Uterus (tissue), 4 donors: ENCODE measurements around the gene CDR2L. TPM values are rescaled to one million over a fixed set of nuclear protein-coding genes. Genes with fewer than 3 reads are reported as not detected.

Experiments used
- DNase-seq, 2 donors: peaks; one replicate each; pipeline ENCODE4 v3.0.0-alpha.2; 2019 to 2020
- H3K27ac ChIP-seq, 2 donors: fragments of 200-600 bp; sonication (generic); 1 replicate in 1 of 2; 2 replicates in 1 of 2; pipeline ENCODE4 v1.5.1; 2016 to 2018
- H3K27me3 ChIP-seq, 2 donors: fragments of 200-600 bp; sonication (generic); one replicate each; pipeline ENCODE4 v1.5.1; 2018 to 2019; ENCODE audit warnings: control low read depth in 1 of 2
- H3K36me3 ChIP-seq, 2 donors: fragments of 200-600 bp; sonication (generic); one replicate each; pipeline ENCODE4 v1.5.1; 2019; ENCODE audit warnings: control low read depth in 1 of 2
- H3K4me1 ChIP-seq, 2 donors: fragments of 200-600 bp; sonication (generic); one replicate each; pipeline ENCODE4 v1.5.1; 2018 to 2019; ENCODE audit warnings: control low read depth in 1 of 2
- H3K4me3 ChIP-seq, 2 donors: fragments of 200-600 bp; sonication (generic); 1 replicate in 1 of 2; 2 replicates in 1 of 2; pipeline ENCODE4 v1.5.1; 2018 to 2019; ENCODE audit warnings: mild to moderate bottlenecking in 1 of 2
- H3K9me3 ChIP-seq, 2 donors: fragments of 200-600 bp; sonication (generic); one replicate each; pipeline ENCODE4 v1.5.1; 2019; ENCODE audit warnings: control low read depth in 1 of 2
- POLR2A ChIP-seq, 2 donors: fragments of 450-650 bp; IDR thresholded peaks; one replicate each; pipeline ENCODE4 v1.6.1; 2016; ENCODE audit warnings: antibody characterized with exemption in 2 of 2, mild to moderate bottlenecking in 1 of 2, moderate library complexity in 1 of 2
- intact Hi-C: fragments of 100-400 bp; cut with DNase I; formaldehyde crosslinking; loops from one replicate; pipeline ENCODE4 v1.15.1; 2023; ENCODE audit warnings: low total_unique reads
- total RNA-seq, 4 donors: library from RNA; depleted of rRNA in 3 of 4; stranded (reverse); fragments of >200 nt in 3 of 4; gene quantifications; one replicate each; pipeline versions ENCODE4 v1.1.0 to v1.2.4, GENCODE V29; 2014 to 2023
- TF ChIP-seq, protein P1 (sequence below), 4 experiments: fragments of 200-600 bp in 2 of 4; fragments of 450-650 bp in 2 of 4; sonication (generic) in 2 of 4; IDR thresholded peaks; one replicate each; pipeline ENCODE4 v1.5.1; 2016 to 2019; ENCODE audit warnings: antibody characterized with exemption in 4 of 4, mild to moderate bottlenecking in 2 of 4, moderate library complexity in 1 of 4
- donor health status: DM: yes; HTN: yes; CAD: no.

The CDR2L gene
- total RNA-seq, 4 donors from 2014 or later, result 4.7 to 25.4 (median 6.7) TPM

- H3K27me3 ChIP-seq, result no peaks in the 10 kb centered on the region
- TF ChIP-seq, protein P1, sequence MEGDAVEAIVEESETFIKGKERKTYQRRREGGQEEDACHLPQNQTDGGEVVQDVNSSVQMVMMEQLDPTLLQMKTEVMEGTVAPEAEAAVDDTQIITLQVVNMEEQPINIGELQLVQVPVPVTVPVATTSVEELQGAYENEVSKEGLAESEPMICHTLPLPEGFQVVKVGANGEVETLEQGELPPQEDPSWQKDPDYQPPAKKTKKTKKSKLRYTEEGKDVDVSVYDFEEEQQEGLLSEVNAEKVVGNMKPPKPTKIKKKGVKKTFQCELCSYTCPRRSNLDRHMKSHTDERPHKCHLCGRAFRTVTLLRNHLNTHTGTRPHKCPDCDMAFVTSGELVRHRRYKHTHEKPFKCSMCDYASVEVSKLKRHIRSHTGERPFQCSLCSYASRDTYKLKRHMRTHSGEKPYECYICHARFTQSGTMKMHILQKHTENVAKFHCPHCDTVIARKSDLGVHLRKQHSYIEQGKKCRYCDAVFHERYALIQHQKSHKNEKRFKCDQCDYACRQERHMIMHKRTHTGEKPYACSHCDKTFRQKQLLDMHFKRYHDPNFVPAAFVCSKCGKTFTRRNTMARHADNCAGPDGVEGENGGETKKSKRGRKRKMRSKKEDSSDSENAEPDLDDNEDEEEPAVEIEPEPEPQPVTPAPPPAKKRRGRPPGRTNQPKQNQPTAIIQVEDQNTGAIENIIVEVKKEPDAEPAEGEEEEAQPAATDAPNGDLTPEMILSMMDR (IDR thresholded peaks at IDR 0.05), result no peak
- TF ChIP-seq POLR2A (IDR thresholded peaks at IDR 0.05), result no peak
- H3K4me3 ChIP-seq, result no peak overlapping the region
- H3K27ac ChIP-seq, result no peak overlapping the region
- no peak for DNase-seq
- no peaks in the 10 kb centered on the region for H3K9me3 ChIP-seq
- H3K4me1 ChIP-seq, result no peaks in the 10 kb centered on the region
- H3K36me3 ChIP-seq, result no peaks in the 10 kb centered on the region
- intact Hi-C loops, result no loop called here
These were observed 43.5 kb upstream of the CDR2L start for GRCh38 chr17:74943808-74944522.

DNA sequence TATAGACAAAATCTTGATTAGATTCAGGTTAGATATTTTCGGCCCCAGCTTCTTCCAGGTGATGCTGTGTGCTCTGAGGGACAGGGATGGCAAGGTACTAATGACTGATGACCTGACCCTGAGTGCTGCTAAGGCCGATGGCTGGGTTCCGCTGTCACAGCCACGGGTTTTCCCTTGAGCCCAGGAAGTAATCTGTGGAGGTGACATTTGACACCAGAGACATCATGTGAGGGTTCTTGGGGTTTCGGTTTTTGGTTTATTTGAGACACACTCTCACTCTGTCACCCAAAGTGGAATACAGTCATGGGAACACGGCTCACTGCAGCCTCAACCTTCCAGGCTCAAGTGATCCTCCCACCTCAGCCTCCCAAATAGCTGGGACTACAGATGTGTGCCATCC is 41.9 kb upstream of the CDR2L start:
- no peak for TF ChIP-seq POLR2A (IDR thresholded peaks at IDR 0.05)
- TF ChIP-seq, protein P1 (IDR thresholded peaks at IDR 0.05), result no peak
- Histone ChIP-seq H3K4me3 (no peak overlapping the region), H3K27me3 (no peaks in the 10 kb centered on the region), H3K9me3 (no peaks in the 10 kb centered on the region), H3K36me3 (no peaks in the 10 kb centered on the region), H3K4me1 (no peaks in the 10 kb centered on the region), H3K27ac (no peak overlapping the region)
- intact Hi-C loops, result no loop called here
- no peak for DNase-seq

DNA sequence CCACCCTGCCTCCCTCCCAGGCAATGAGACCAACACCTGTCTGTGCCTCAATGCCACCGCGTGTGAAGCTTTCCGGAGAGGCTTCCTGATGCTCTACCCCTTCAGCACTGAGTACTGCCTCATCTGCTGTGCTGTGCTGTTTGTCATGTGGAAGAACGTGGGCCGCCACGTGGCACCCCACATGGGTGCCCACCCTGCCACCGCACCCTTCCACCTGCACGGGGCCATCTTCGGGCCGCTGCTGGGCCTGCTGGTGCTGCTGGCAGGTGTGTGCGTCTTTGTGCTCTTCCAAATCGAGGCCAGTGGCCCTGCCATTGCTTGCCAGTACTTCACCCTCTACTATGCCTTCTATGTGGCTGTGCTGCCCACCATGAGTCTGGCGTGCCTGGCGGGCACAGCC is 40.8 kb upstream of the CDR2L start:
- Histone ChIP-seq H3K4me3 (no peak overlapping the region), H3K36me3 (no peaks in the 10 kb centered on the region), H3K9me3 (no peaks in the 10 kb centered on the region), H3K27ac (no peak overlapping the region), H3K27me3 (no peaks in the 10 kb centered on the region), H3K4me1 (no peaks in the 10 kb centered on the region)
- no peak for DNase-seq
- TF ChIP-seq, protein P1 (IDR thresholded peaks at IDR 0.05), result no peak
- no peak for TF ChIP-seq POLR2A (IDR thresholded peaks at IDR 0.05)
- intact Hi-C loops, result no loop called here

DNA sequence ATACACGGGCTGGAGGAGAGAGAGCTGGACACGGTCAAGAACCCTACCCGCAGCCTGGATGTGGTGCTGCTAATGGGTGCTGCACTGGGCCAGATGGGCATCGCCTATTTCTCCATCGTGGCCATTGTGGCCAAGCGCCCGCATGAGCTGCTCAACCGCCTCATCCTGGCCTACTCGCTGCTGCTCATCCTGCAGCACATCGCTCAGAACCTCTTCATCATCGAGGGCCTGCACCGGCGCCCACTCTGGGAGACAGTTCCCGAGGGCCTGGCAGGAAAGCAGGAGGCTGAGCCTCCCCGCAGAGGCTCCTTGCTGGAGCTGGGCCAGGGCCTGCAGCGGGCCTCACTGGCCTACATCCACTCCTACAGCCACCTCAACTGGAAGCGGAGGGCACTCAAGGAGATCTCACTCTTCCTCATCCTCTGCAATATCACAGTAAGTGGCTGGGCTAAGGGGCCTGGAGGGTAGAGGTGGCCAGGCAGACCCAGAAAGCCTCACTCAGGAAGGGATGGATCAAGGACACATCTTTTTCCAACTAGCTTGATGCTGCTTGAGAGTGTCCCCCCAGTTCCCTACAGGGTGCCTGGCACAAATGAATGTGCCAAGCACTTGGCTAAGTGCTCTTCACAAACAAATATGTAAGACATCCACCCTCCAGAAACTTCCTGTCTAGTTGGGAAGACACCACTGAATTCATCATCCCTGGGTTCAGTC is 40.2 kb upstream of the CDR2L start:
- Histone ChIP-seq H3K9me3 (no peaks in the 10 kb centered on the region), H3K4me1 (no peaks in the 10 kb centered on the region), H3K36me3 (no peaks in the 10 kb centered on the region), H3K27ac (no peak overlapping the region), H3K4me3 (no peak overlapping the region), H3K27me3 (no peaks in the 10 kb centered on the region)
- intact Hi-C loops, result no loop called here
- TF ChIP-seq, protein P1 (IDR thresholded peaks at IDR 0.05), result no peak
- no peak for TF ChIP-seq POLR2A (IDR thresholded peaks at IDR 0.05)
- no peak for DNase-seq

DNA sequence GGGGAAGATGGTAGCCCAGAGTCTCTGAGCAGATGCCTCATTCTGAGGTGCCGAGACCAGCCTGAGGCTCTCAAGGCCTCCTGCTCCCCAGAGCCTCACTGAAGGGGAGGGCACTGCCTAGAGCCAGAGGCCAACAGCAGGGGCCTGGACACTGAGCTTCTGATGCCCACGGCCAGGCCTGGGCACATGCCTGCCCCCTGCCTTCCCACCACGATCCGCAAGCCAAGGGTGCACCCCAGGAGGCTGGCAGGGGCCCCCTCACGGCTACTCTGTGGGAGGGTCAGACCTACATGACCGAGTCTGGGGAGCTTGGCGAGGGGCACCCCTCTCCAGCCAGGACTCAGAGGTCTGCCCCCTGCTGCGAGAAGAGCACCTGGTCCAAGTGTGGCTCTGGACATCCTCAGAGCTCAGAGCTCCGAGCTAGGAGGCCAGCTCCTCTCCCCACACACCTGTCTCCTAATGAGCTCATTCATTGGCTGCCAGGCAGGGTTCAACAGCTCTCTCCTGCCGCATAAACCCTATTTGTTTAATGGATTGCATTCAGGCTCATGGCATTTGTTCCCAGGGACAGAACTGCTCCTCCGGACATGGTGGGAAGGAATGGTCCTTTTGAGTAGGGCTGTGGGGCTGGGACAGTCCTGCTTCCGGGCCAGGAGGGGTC is 37.8 kb upstream of the CDR2L start:
- intact Hi-C loops, result loop anchor here (10.0 kb wide), 1 partner anchor 205 kb away; the partner anchor contains the start of gene NHERF1

More for the DNA sequence above, 37.8 kb upstream of the CDR2L start:
- no peak for DNase-seq
- Histone ChIP-seq H3K27me3 (no peaks in the 10 kb centered on the region), H3K4me1 (no peaks in the 10 kb centered on the region), H3K9me3 (no peaks in the 10 kb centered on the region), H3K4me3 (no peak overlapping the region), H3K27ac (no peak overlapping the region), H3K36me3 (no peaks in the 10 kb centered on the region)
- no peak for TF ChIP-seq POLR2A (IDR thresholded peaks at IDR 0.05)
- TF ChIP-seq, protein P1 (IDR thresholded peaks at IDR 0.05), result no peak
